B cell (primary cell): ENCODE data around the gene GDF2. TPM values are rescaled to one million over a fixed set of nuclear protein-coding genes. Genes with fewer than 3 reads are reported as not detected.

ENCODE experiments used
- ATAC-seq: fragments of 200-7000 bp; cut with Tn5 transposase; one replicate; pipeline ENCODE4 v1.10.0; 2021; ENCODE audit warnings: low read depth, mild to moderate bottlenecking, moderate number of reproducible peaks, moderate library complexity
- CTCF ChIA-PET: fragments of 350-600 bp; sonication (Branson Sonifier 250); formaldehyde crosslinking; loops from one replicate; lab custom pipeline; 2021; ENCODE audit warnings: antibody characterized with exemption, inconsistent platforms; lab: Charles Lee
- POLR2A ChIA-PET: fragments of 350-600 bp; sonication (Branson Sonifier 250); formaldehyde crosslinking; loops from one replicate; lab custom pipeline; 2021; ENCODE audit warnings: antibody characterized with exemption; lab: Charles Lee
- DNase-seq: peaks from one replicate; pipeline ENCODE4 v3.0.0; 2013
- H2AFZ ChIP-seq: 2 replicates; pipeline ENCODE4 v1.6.1; 2012; ENCODE audit warnings: mild to moderate bottlenecking, low read depth, low read length; ENCODE audit not compliant: insufficient read depth, poor library complexity, severe bottlenecking
- H3K27ac ChIP-seq, 2 donors: 1 replicate in 1 of 2; 2 replicates in 1 of 2; pipeline ENCODE4 v1.5.1; 2012 to 2013; ENCODE audit warnings: low read length in 2 of 2, mild to moderate bottlenecking in 2 of 2, moderate library complexity in 1 of 2
- H3K27me3 ChIP-seq, 4 experiments: fragments of 200-600 bp in 1 of 4; sonication (generic) in 1 of 4; replicated peaks in 1 of 4; 1 replicate in 2 of 4; 2 replicates in 2 of 4; pipeline versions ENCODE4 v1.6.1 to v1.7.0; 2013 to 2016; ENCODE audit warnings: low read length in 3 of 4, mild to moderate bottlenecking in 2 of 4, mixed read lengths in 1 of 4, moderate library complexity in 1 of 4; ENCODE audit not compliant: insufficient read depth in 4 of 4, control insufficient read depth in 3 of 4; ENCODE audit errors: control extremely low read depth in 1 of 4
- H3K36me3 ChIP-seq, 2 experiments: replicated peaks in 1 of 2; 1 replicate in 1 of 2; 2 replicates in 1 of 2; pipeline versions ENCODE4 v1.6.1 to v1.7.1; 2013; ENCODE audit warnings: low read length in 1 of 2; ENCODE audit not compliant: insufficient read depth in 2 of 2, control insufficient read depth in 1 of 2; ENCODE audit errors: control extremely low read depth in 1 of 2, extremely low read depth in 1 of 2
- H3K4me1 ChIP-seq, 2 donors: fragments of 200-600 bp in 1 of 2; sonication (generic) in 1 of 2; 1 replicate in 1 of 2; 2 replicates in 1 of 2; pipeline versions ENCODE4 v1.5.1 to v1.6.1; 2013 to 2017; ENCODE audit warnings: low read length in 2 of 2; ENCODE audit not compliant: control insufficient read depth in 2 of 2, insufficient read depth in 2 of 2
- H3K4me2 ChIP-seq: replicated peaks from 2 replicates; pipeline ENCODE3; 2012; ENCODE audit warnings: mild to moderate bottlenecking, low read depth, low read length; ENCODE audit not compliant: poor library complexity, severe bottlenecking
- H3K4me3 ChIP-seq, 5 experiments: fragments of 200-600 bp in 1 of 5; sonication (generic) in 1 of 5; 1 replicate in 3 of 5; 2 replicates in 2 of 5; pipeline versions ENCODE4 v1.5.1 to v1.7.0; 2011 to 2016; ENCODE audit warnings: low read length in 4 of 5, mild to moderate bottlenecking in 4 of 5, low read depth in 2 of 5, control low read depth in 1 of 5, moderate library complexity in 1 of 5; ENCODE audit not compliant: insufficient read depth in 1 of 5; ENCODE audit errors: control extremely low read depth in 1 of 5, extremely low read depth in 1 of 5
- H3K79me2 ChIP-seq: fragments of 200-600 bp; sonication (generic); one replicate; pipeline ENCODE4 v1.6.0; 2016; ENCODE audit warnings: low read length; ENCODE audit not compliant: control insufficient read depth, insufficient read depth
- H3K9ac ChIP-seq: fragments of 200-600 bp; sonication (generic); 2 replicates; pipeline ENCODE4 v1.6.1; 2017; ENCODE audit warnings: mild to moderate bottlenecking, low read length, moderate library complexity
- H3K9me3 ChIP-seq, 3 donors: one replicate each; pipeline versions ENCODE4 v1.6.1 to v1.7.1; 2013; ENCODE audit warnings: low read length in 2 of 3; ENCODE audit not compliant: control insufficient read depth in 2 of 3, insufficient read depth in 1 of 3; ENCODE audit errors: control extremely low read depth in 1 of 3
- H4K20me1 ChIP-seq: 2 replicates; pipeline ENCODE4 v1.6.0; 2012; ENCODE audit warnings: mild to moderate bottlenecking, low read length; ENCODE audit not compliant: insufficient read depth, control insufficient read depth, poor library complexity, severe bottlenecking
- H3K27ac Mint-ChIP-seq: one replicate; pipeline ENCODE4 v1.8.0; 2021; ENCODE audit warnings: mixed read lengths
- H3K27me3 Mint-ChIP-seq: one replicate; pipeline ENCODE4 v1.8.0; 2021; ENCODE audit warnings: mixed read lengths
- H3K4me1 Mint-ChIP-seq: one replicate; pipeline ENCODE4 v1.8.0; 2021; ENCODE audit warnings: mixed read lengths
- H3K4me3 Mint-ChIP-seq: one replicate; pipeline ENCODE4 v1.8.0; 2021; ENCODE audit warnings: mixed read lengths
- H3K9me3 Mint-ChIP-seq: one replicate; pipeline ENCODE4 v1.8.0; 2022; ENCODE audit warnings: mixed read lengths; ENCODE audit not compliant: insufficient read depth
- EZH2 ChIP-seq: IDR thresholded peaks from 2 replicates; pipeline ENCODE4 v1.6.1; 2012; ENCODE audit warnings: borderline replicate concordance, low read depth, mild to moderate bottlenecking, moderate library complexity, low read length; ENCODE audit not compliant: insufficient read depth, poor library complexity, severe bottlenecking
- WGBS: methylation state at CpG from one replicate; pipeline ENCODE4 v1.1.5; 2013; ENCODE audit warnings: missing lambda C conversion rate; ENCODE audit not compliant: insufficient coverage; 5-methylcytosine and 5-hydroxymethylcytosine counted together
- intact Hi-C: fragments of 100-400 bp; cut with micrococcal nuclease; formaldehyde crosslinking; loops from one replicate; pipeline ENCODE4 v1.10.0; 2022
- polyA plus RNA-seq: library from polyadenylated mRNA; depleted of rRNA; stranded (reverse); fragments of >200 nt; gene quantifications from 2 replicates; pipeline ENCODE4 v1.2.3, GENCODE V29; 2012
- total RNA-seq, 2 donors: library from RNA; stranded (reverse); fragments of 120-200 nt in 1 of 2; gene quantifications; 1 replicate in 1 of 2; 2 replicates in 1 of 2; pipeline versions ENCODE4 v1.2.3 to v1.2.4, GENCODE V29; 2013 to 2022
- TF ChIP-seq, protein P1 (sequence below): fragments of 200-600 bp; IDR thresholded peaks from one replicate; pipeline ENCODE4 v1.8.0; 2022; ENCODE audit warnings: antibody characterized with exemption, mild to moderate bottlenecking

GDF2 gene
- total and polyA plus RNA-seq, 2 donors (not counting 1 experiment from before 2014, with no cell fraction given): not detected

DNA sequence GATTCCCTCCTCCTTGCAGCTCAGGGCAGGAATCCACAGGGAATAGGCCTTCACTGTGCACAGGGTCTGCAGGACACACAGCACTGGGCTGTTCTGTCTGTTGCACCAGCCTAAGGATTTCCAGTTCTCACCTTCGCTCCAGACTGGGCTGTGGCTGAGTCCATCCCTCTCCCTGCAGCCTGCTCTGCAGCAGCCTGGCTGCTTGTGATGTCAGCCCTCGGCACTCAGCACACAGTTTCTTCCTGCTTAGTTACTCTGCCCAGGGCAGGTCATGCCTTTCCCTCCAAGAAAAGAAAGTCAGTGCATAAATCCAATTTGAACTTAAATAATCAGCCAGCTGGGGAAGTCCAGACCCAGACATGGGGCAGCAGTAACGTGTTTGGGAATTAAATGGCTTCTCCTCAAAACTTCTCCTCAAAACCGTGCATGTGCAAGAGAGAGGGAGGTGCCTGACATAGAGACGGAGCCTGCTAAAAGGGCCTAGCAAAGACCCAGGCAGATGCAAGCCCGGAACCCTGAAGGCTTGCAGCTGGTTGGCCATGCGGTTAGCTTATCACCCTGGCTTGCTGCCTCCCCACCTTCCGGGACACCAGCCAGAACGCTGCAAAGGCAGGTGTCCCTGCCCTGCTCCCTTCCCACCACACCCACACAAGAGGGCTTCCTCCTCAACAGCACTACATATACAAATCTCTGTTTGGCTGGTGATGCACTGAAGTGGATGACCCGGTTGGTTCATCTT is 10.9 kb upstream of the GDF2 start:
- Mint-ChIP-seq H3K27ac (no peak overlapping the region), H3K4me1 (no peaks in the 10 kb centered on the region), H3K9me3 (no peaks in the 10 kb centered on the region), H3K27me3 (peaks cover 3% of the 10 kb centered on the region), H3K4me3 (no peak overlapping the region)
- no peak for TF ChIP-seq EZH2
- TF ChIP-seq, protein P1, sequence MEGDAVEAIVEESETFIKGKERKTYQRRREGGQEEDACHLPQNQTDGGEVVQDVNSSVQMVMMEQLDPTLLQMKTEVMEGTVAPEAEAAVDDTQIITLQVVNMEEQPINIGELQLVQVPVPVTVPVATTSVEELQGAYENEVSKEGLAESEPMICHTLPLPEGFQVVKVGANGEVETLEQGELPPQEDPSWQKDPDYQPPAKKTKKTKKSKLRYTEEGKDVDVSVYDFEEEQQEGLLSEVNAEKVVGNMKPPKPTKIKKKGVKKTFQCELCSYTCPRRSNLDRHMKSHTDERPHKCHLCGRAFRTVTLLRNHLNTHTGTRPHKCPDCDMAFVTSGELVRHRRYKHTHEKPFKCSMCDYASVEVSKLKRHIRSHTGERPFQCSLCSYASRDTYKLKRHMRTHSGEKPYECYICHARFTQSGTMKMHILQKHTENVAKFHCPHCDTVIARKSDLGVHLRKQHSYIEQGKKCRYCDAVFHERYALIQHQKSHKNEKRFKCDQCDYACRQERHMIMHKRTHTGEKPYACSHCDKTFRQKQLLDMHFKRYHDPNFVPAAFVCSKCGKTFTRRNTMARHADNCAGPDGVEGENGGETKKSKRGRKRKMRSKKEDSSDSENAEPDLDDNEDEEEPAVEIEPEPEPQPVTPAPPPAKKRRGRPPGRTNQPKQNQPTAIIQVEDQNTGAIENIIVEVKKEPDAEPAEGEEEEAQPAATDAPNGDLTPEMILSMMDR: no peak
- Histone ChIP-seq H4K20me1 (no peaks in the 10 kb centered on the region), H3K9ac (no peak overlapping the region), H3K27ac (no peak overlapping the region), H3K4me3 (no peak overlapping the region), H3K36me3 (no peaks in the 10 kb centered on the region), H3K9me3 (no peaks in the 10 kb centered on the region), H2AFZ (no peak overlapping the region), H3K4me2 (no peak overlapping the region), H3K79me2 (no peaks in the 10 kb centered on the region), H3K4me1 (no peaks in the 10 kb centered on the region), H3K27me3 (no peaks in the 10 kb centered on the region)
- DNase-seq (no peak), ATAC-seq (no peak)
- POLR2A ChIA-PET: interaction anchor here (0.8 kb wide), 1 partner anchor 264 kb away, joined by 3 read pairs; no protein-coding TSS in a partner anchor
- 68% methylated on average over 10 of the region's 10 CpGs for WGBS
- intact Hi-C loops: no loop called here
- CTCF ChIA-PET: interaction anchor here (0.6 to 10.0 kb wide), 24 partner anchors 8 to 320 kb away, joined by 3 to 201 read pairs (median 4); partner anchors contain the start of gene GDF10
